NCI-H345 (cell line): ENCODE results near the gene C16orf89.
"Not testable (repeated sequence)": the region's sequence is repeated elsewhere in the genome, so short reads cannot be mapped to it uniquely, and the experiment has no call there.

Source experiments
- DNase-seq: peaks from one replicate; lab custom pipeline; 2025; lab: John Stamatoyannopoulos, UW

The C16orf89 gene

DNA sequence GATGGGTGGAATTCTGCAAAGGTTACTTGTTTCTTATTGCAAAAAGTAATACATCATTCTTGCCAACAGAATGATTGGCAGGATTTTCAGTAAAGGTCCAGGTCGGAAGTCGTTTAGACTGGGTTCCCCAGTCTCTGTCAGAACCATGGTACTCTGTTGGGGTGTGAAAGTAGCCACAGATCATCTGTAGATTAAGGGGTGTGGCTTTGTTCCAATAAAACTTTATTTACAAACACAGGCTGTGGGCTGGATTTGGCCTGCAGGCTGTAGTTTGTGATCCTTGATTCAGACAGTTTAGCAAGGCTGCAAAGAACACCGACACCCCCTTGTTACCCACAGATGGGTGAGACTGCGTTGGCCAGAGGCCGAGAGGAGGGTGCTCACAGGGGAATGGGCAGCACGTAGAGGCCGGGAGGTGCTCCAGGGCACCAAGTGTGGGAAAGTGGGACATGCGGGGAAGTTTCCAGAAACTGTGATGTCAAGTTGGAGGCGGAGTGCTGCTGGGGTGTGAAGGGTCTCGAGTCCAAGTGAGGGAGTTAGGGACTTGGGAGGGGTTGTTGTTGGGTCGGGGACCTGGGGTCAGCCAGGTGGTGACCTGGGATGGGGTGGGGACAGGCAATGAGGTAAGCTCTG, 18.5 kb upstream of the C16orf89 start:
- DNase-seq = not testable (repeated sequence)

DNA sequence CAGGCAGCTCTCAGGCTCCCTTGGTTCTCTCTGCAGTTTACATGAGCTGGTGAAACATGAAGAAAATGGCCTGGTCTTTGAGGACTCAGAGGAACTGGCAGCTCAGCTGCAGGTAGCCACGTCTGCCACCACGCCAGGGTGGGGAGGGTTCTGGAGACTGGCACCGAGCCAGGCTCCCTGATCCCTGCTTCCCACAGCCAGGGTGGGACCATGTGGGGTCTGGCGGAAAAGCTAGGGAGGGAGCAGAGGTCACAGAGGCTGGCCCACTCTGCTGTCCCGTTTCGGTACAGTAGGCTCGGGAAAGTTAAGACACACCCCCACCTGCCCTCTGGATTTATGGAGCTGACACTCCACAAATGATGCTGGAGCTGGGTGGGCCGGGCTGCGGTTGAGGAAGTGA, 17.9 kb upstream of the C16orf89 start:
- DNase-seq = not testable (repeated sequence)

DNA sequence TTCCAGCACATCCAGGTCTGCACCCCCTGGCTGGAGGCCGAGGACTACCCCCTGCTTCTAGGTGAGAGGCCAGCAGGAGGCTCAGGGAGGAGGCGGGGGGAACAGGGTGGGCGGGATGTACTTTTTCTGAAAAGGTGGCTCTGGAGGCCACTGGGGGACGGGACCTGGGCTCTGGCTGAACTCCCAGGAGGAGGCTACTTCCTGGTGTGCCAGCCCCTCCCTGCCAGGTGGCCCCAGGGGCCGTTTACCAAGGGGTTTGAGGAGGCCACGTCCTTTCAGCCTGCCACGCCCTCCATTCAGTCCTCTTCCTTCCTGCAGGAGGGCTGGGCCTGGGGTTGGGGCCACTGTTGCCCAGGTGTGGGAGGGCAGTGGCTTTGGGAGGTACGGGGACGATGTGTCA, 15.2 kb upstream of the C16orf89 start:
- not testable (repeated sequence) for DNase-seq

DNA sequence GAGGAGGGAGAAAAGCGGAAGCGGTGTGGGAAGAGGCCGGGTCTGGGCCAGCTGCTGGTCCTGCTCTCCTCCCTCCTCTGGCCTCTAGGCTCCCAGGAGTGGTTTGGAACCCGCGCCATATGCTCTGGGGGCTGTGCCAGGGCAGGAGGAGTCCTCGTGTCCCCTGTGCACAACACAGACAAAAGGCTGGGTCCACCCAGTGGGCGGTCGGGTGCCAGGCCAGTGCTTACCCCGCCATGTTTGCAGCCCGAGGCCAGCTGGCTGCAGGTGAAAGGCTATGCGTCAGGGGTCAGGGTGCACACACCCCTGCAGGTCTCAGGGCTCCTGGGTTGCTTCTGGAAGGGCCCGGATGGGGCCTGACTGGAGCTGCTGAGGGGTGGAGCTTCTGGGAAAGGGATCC, 14.7 kb upstream of the C16orf89 start:
- not testable (repeated sequence) for DNase-seq

DNA sequence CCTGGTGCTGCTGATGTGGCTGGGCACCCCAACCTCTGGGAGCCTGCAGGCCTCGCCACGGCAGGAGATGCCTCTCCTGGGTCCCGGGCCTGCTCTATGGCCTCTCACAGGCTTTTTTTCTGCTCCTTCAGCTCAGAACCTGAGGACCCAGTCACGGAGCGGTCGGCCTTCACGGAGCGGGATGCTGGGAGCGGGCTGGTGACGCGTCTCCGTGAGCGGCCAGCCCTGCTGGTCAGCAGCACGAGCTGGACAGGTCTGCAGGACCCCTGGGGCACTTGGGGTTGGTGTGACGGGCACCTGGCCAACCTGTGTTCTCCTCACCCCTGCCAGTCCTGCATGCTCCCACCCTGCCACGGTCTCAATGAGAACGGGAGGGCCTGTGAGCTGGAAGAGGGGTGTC, 12.9 kb upstream of the C16orf89 start:
- DNase-seq = no peak

DNA sequence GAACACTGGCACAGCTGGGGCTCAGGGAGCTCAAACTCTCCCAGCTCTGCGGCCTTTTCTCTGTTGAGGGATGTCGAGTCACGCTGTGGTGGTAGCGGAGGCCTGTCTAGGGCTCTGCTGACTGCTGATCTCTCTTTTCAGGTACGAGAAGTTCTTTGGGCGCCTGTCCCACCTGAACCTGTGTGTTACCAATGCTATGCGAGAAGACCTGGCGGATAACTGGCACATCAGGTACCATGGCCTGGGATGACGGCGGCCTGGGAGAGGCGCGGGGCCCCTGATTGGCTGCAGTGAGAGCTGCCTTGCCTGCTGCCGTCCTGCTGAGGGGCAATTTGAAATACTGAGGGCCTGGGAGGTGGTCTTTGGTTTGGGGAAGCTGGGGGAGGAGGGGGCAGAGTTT, 11.5 kb upstream of the C16orf89 start:
- DNase-seq = no peak

DNA sequence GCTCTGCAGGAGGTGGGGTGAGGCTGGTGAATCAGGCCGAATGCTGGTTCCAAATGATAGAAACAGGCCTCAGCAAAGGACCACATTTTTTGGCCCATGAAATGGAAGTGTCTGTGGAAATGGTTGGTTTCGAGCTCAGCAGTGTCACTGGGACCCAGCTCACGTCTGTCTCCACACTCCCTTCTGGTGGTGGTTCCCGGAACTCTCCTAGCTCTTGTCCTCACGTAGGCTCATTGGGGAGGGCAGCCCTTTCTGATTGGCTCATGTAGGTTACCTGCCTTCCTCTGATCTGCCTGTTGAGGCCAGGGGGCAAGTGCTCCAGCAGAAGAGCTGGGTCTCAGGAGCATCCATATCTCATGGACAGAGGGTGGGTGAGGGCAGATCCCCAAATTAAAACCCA, 9.9 kb upstream of the C16orf89 start:
- no peak for DNase-seq

DNA sequence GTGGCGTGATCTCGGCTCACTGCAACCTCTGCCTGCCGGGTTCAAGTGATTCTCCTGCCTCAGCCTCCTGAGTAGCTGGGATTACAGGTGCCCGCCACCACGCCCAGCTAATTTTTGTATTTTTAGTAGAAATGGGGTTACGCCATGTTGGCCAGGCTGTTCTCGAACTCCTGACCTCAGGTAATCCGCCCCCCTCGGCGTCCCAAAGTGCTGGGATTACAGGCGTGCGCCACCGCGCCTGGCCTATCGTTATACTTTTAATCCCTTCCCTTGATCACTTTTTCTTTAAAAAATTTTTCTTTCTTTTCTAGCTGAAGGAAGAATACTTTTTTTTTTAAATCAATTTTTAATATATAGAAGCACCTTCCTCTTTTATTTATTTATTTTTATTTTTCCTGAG, 8.0 kb upstream of the C16orf89 start:
- DNase-seq = not testable (repeated sequence)

DNA sequence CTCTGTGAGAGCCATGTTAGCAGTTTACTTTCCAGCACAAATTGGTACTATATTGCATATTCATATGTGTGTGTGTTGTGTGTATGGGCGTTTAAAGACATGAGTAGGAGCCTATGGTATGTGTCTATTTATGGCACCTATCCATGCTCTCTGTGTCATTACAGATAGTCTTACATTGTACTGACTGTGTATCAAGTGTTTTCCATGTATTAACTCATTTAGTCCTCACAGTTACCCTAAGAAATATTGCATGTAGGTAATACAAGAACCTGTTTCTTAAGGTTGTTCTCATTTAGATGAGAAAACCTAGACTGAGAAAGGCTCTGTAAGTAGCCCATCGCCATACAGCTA, 7.5 kb upstream of the C16orf89 start:
- DNase-seq = no peak

DNA sequence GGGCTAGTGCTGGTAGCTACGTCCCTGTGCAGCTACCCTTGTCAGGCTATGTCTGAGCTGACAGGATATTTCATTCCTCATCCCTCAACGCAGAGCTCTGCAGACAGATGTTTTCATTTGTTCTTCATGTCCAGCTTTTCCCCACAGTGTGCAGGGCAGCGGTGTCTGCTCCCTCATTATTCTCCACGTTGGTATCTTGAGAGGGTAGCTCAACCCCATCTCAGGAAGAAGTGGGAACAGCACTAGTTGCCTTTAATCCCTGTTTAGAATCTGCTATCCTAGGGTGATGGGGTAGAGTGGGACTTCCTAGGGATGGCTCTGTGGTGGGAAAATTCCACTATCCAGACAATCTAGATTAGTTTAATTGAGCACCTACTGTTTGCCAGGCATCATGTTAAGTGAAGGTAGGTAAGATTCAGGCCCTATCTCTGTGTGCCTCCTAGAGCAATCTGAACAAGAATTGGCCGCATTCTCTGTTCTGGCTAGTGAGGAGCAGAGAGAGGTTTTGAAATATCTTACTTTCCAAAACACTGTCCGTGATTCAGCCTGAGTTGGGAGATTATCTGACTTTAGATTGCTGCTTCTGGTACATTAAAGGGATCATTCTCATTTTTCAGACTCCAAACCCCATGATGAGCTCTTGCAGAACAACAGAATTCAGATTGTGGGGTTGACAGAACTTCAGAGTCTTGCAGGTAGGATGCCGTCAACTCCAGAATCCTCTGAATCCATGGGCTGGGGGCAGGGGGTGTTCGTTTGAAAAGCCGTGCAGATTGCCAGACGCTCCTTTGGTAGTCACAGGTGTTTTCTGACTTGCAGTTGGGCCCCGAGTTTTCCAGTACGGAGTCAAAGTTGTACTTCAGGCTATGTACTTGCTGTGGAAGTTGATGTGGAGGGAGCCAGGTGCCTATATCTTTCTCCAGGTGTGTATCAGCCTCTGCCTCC, 6.8 kb upstream of the C16orf89 start:
- DNase-seq = no peak

DNA sequence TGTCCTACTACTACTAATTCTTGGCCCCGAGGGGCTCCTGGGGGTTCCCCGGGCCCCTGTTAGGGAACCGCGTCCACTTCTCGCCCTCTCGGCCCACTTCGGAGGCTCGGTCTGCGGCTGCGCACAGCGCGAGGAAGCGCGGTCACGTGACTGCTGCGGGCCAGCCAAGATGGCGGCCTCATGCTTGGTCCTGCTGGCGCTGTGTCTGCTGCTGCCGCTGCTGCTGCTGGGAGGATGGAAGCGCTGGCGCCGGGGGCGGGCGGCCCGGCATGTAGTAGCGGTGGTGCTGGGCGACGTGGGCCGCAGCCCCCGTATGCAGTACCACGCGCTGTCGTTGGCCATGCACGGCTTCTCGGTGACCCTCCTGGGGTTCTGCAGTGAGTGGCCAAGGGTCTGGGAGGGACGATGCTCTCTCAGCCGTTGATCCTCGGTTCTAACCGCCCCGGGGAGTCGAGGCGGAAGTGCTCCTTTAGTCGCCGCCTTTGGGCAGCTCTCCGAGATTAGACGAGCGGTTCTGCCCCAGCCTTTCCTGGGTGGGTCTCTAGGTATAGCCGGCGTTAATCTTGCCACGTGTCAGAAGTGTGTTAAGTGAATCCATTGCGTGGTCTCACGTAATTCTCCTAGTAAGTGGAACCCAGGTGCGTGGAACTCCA, 6.1 kb upstream of the C16orf89 start, which contains the start of gene ALG1:
Gene ALG1 (plus strand): TSS at position 163 of the 653 bp plus-strand sequence. CDS start 7 bp downstream, at position 170.
- DNase-seq = peak; percentile 90

DNA sequence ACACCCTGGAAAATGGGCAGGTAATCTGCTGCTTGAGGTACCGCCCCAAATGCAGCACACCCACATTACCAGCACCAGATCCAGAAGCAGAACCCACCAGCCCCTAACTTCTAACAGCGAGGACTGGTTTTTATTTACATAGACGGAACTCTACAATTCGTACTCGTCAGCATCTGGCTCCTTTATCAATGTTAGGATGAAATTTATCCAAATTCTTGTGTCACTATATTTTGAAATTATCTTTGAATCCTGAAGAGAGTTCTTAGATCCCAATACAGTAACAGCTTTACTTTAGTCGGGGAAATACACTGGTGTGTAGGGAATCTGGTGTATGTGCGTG, 5.6 kb upstream of the C16orf89 start:
- DNase-seq = no peak

DNA sequence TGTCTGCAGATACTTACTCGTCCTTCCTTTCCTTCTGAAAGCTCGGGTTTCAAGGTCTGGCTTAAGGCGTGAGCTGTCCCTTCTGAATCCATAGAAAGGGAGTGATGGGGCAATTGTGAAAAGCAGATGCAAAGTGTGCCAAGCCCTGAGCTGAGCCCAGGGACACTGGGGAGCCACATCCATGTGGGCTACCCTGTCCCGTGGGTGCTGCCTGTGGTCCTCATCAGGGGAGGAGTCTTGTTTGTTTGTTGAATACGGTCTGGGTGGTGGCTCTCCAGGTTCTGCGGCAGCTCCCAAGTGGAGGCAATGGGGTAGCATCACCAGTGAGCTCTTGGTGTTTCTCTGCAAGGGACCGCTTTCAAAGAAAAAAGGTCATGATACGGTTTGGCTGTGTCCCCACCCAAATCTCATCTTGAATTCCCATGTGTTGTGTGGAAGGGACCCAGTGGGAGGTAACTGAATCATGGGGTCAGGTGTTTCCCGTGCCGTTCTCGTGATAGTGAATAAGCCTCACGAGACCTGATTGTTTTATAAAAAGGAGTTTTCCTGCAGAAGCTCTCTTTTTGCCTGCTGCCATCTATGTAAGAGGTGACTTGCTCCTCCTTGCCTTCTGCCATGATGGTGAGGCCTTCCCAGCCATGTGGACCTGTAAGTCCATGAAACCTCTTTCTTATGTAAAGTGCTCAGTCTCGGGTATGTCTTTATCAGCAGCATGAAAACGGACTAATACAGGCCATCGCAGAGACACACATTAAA, 4.9 kb upstream of the C16orf89 start:
- DNase-seq = no peak

DNA sequence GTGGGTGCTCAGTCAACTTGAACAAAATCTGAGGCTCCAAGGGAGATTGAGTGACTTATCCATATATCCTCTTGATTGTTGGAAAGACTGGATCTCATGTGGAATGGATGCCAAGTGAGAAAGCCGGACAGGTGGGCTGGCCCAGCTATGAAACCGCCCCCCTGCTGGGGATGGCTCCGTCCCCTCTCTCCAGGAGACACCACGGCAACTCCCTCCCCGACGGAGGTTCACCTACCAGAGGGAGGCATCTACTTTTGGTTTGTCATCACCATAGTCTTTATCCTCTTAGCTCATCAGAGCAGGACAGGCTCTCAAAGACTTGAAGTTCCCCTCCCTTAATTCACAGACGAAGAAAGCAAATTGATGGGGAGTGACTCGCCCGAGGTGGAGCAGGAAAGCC, 4.1 kb upstream of the C16orf89 start:
- DNase-seq = no peak

DNA sequence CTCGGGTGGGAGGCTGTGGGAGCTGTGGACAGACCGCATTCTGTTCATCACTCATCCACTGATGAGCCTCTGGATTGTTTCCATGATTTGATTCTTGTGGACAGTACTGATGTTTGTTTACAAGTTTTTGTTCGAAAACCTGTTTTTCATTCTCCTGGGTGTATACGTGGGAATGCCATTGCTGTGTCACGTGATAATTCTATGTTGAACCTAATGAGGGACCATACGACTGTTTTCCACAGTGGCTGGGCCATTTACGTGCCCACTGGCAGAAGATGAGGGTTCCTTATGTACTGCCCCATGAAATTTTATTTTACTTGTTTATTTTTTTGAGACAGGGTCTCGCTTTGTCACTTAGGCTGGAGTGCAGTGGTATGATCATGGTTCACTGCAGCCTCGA, 3.3 kb upstream of the C16orf89 start:
- DNase-seq = no peak

DNA sequence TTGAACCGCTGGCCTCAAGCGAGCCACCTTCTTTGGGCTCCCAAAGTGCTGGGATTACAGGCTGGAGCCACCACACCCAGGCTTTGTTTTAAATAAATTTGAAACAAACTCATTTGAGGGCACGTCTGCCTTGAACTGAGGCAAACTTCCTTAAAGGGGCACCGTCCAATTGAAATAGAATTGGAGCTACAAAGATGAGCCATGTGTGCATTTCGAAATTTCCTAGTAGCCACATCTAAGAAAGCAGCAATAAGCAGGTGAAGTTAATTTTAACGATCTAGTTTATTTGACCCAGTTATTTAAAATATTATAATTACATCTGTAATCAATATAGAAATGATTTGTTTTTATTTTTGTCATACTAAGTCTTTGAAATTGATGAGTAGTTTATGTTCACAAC, 755 bp upstream of the C16orf89 start:
- DNase-seq = no peak

DNA sequence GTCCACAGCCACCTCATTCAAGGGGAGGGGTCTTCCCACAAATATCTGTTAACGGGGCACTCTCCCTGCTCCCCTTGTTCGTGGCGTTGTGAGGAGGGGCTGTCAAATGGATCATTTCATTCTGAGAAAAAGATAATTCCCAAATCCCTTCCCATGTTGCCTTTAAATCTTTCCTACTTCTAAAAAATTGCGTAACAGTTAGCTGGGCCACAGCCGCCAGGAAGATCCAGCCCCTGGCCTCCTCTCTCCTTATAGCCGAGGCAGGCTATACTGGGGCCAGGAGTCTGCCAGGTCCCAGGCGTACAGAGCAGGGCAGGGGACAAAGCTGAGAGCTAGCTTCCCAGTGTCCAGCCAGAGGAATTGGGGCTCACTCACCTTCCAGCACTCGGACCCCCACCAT, 430 bp downstream of the C16orf89 start:
- no peak for DNase-seq

DNA sequence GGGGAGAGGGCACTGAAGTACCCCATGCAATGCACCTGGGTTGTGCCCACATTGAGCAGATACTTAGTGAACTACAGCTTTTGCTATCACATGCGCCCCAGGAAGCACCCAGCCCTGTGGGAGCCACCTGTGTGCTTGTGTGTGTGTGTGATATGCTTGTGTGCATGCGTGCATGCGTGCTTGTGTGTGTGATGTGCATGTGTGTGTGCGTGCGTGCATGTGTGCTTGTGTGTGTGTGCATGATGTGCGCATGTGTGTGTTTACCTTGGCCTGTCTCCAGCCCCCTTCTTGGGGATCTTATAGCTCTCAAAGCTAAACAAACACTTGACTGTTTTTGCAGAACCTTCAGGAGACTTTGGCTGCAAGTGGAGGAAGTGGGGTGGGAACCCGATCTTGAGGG, 841 bp downstream of the C16orf89 start:
- peak; percentile 70 for DNase-seq

DNA sequence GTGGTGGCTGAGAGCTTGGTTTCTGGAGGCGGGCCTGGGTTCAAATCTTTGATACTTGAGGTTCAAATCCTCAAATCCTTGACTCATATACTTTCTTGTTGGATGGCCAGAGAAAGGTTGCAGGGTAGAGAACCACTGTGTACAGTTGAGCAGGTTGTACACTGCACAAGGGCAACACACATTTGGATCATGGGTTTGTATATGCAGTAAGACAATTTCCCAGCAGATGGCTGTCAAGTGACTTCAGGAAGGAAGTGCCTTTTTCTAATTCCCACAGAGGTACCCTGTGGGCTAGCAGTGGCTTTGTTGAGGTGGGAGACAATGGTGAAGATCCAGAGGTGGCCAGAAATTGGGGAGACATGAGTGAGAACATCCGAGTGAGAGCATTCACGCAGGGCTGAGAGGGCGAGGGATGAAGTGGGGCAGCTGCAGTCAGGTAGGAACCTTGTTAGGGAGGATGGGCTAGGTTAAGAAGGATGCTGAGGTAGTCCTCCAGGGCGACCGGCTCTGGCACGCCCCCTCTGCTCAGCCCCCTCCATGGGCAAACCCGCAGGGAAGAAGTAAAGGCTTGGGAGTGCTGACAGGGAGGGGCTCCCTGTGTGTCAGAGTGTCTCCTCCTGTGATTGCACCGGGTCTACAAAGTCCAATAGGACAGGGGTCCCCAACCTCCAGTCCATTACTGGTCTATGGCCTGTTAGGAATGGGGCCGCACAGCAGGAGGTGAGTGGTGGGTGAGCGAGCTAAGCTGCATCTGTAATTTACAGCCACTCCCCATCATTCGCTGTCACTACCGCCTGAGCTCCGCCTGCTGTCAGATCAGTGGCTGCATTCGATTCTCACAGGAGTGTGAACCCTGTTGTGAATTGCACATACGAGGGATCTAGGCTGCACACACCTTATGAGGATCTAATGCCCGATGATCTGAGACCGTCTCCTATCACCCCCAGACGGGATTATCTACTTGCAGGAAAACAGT, 2.7 kb downstream of the C16orf89 start:
- DNase-seq = no peak

DNA sequence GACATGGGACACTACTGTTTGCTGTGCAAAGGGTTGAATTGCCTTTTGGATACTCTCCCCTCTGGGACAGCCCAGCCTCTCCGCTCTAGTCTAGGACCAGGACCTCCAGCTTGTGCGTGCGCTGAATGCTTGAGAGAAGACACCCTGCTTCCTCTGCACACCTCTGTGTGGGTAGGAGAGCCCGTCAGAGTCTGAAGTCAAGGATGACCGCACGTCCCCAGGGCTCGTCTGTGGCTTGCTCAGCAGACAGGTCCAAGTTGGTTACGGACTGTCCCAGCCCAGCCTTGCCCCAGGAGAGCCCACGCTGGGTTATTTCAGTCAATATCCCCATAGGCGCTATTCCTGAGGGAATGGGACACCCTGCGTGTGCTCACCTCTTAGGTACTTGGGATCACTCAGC, 3.7 kb downstream of the C16orf89 start:
- no peak for DNase-seq

DNA sequence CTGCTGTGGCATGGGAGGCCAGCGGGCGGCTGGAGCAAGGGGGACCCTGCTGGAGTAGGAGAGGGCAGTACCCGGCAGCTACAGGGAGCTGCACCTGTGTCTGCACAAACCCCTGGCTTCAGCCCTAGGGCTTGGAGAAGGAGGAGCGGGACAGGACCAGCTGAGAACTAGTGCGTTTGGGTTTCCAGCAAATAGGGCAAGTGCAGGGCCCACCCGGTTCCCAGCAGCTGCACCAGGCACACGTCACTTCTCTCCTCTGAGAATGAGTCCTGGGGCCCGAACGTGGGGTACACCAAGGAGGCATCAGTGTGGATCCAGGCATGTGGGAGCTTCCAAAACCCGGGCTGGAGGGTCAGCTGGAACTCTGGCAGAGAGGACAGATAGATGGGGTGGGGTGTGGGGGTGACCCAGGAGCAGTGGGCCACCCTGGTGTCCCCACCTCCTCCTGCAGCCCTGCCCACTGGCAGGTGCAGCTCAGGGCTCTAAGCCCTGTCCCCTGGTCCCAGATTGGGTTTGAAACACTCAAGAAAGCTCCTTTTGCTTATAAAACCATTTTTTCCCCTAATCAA, 5.6 kb downstream of the C16orf89 start:
- DNase-seq = no peak
